Measurements from ENCODE around the gene PDLIM5.
"Not testable (repeated sequence)": the region's sequence is repeated elsewhere in the genome, so short reads cannot be mapped to it uniquely, and the experiment has no call there.

DNA sequence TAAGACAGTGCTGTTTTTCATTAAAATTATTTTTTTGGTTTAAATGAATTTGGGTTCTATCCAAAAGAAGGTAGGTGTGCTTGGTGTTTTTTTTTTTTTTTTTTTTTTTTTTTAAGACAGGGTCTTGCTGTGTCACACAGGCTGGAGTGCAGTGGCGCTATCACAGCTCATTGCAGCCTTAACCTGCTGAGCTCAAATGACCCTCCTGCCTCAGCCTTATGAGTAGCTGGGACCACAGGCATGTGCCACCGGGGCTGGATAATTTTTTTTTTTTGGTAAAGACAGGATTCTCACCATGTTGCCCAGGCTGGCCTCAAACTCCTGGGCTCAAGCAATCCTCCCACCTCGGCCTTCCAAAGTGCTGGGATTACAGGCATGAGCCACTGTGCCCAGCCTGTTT lies 27.1 kb downstream of the PDLIM5 start:
- not testable (repeated sequence) for TF ChIP-seq POLR2A, POLR2AphosphoS5 (IDR thresholded peaks at IDR 0.05; ENCODE audit: low read depth, low read length)

All from GM12892 (cell line).